Measurements from ENCODE around the gene DKKL1. TPM values are rescaled to one million over a fixed set of nuclear protein-coding genes. Genes with fewer than 3 reads are reported as not detected.

Gene DKKL1
- total RNA-seq, 2 donors from 2014 or later = not detected

- DNase-seq (ENCODE audit: low spot score) = no peak
- intact Hi-C loops (cut with DNase I) = no loop called here
Observed at GRCh38 chr19:49415102-49415809, 51.6 kb downstream of the DKKL1 start.

GRCh38 chr19:49415810-49416200, 52.1 kb downstream of the DKKL1 start:
- DNase-seq (ENCODE audit: low spot score) = no peak
- intact Hi-C loops (cut with DNase I) = no loop called here

- no peak for DNase-seq (ENCODE audit: low spot score)
- intact Hi-C loops (cut with DNase I) = no loop called here
Observed at GRCh38 chr19:49417088-49417487, 53.4 kb downstream of the DKKL1 start.

- no peak for DNase-seq (ENCODE audit: low spot score)
Observed at GRCh38 chr19:49418511-49418910, 54.8 kb downstream of the DKKL1 start.

GRCh38 chr19:49419173-49419572, 55.5 kb downstream of the DKKL1 start:
- no peak for DNase-seq (ENCODE audit: low spot score)
- intact Hi-C loops (cut with DNase I) = no loop called here

More at GRCh38 chr19:49418511-49418910, 54.8 kb downstream of the DKKL1 start:
- intact Hi-C loops (cut with DNase I) = no loop called here

- intact Hi-C loops (cut with DNase I) = no loop called here
- DNase-seq (ENCODE audit: low spot score) = no peak
Observed at GRCh38 chr19:49420227-49420626, 56.5 kb downstream of the DKKL1 start.

GRCh38 chr19:49421039-49421877, 57.6 kb downstream of the DKKL1 start:
- DNase-seq (ENCODE audit: low spot score) = peak; percentile 85
- intact Hi-C loops (cut with DNase I) = no loop called here

- DNase-seq (ENCODE audit: low spot score) = no peak
- intact Hi-C loops (cut with DNase I) = no loop called here
Observed at GRCh38 chr19:49421878-49422202, 58.2 kb downstream of the DKKL1 start.

GRCh38 chr19:49422407-49423070, 58.9 kb downstream of the DKKL1 start:
- no peak for DNase-seq (ENCODE audit: low spot score)
- intact Hi-C loops (cut with DNase I) = no loop called here

- no peak for DNase-seq (ENCODE audit: low spot score)
- intact Hi-C loops (cut with DNase I) = no loop called here
Observed at GRCh38 chr19:49423071-49423984, 59.7 kb downstream of the DKKL1 start, which contains the start of gene PTH2. TSS of gene PTH2 (minus strand) at chr19:49423441. CDS start at chr19:49423339, 102 bp downstream.

GRCh38 chr19:49423985-49424303, 60.3 kb downstream of the DKKL1 start:
- intact Hi-C loops (cut with DNase I) = no loop called here
- DNase-seq (ENCODE audit: low spot score) = no peak

Other genes with a start within 250 kb of the DKKL1 start
- gene LIN7B, start 249.5 kb upstream of the DKKL1 start, total RNA-seq = 1 to 10 TPM; 9.0 to 9.3 TPM
- gene C19orf73, start 244.7 kb upstream of the DKKL1 start, total RNA-seq = under 1 TPM in 1 of 2 donors, not detected in 1; 0.81 TPM
- 1 to 10 TPM; 3.6 to 4.9 TPM for gene PPFIA3, start 244.3 kb upstream of the DKKL1 start, total RNA-seq
- 1 to 10 TPM; 1.1 to 2.4 TPM for gene HRC, start 208.5 kb upstream of the DKKL1 start, total RNA-seq
- 10 to 100 TPM; 20.5 to 36.0 TPM for gene TRPM4, start 206.1 kb upstream of the DKKL1 start, total RNA-seq
- gene SLC6A16, start 38.7 kb upstream of the DKKL1 start, total RNA-seq = 1 to 10 TPM; 1.7 to 2.6 TPM
- 10 to 100 TPM; 11.5 to 19.6 TPM for gene CD37, start 28.5 kb upstream of the DKKL1 start, total RNA-seq
- gene TEAD2, start 1.5 kb upstream of the DKKL1 start, total RNA-seq = 10 to 100 TPM; 31.0 to 32.4 TPM
- not detected for gene KASH5, start 24.4 kb downstream of the DKKL1 start, total RNA-seq
- not detected for gene PTH2, start 59.6 kb downstream of the DKKL1 start, total RNA-seq
- not detected for gene GFY, start 61.5 kb downstream of the DKKL1 start, total RNA-seq
- 1 to 10 TPM; 1.5 to 2.8 TPM for gene SLC17A7, start 77.7 kb downstream of the DKKL1 start, total RNA-seq
- 10 to 100 TPM; 34.4 to 36.6 TPM for gene PIH1D1, start 87.9 kb downstream of the DKKL1 start, total RNA-seq
- gene ALDH16A1, start 89.3 kb downstream of the DKKL1 start, total RNA-seq = 10 to 100 TPM; 17.3 to 24.2 TPM
- gene FLT3LG, start 110.3 kb downstream of the DKKL1 start, total RNA-seq = 10 to 100 TPM in 1 of 2 donors, 1 to 10 TPM in 1; 7.3 to 12.0 TPM
- 1,000 to 10,000 TPM; 1,658 to 1,769 TPM for gene RPL13A, start 123.7 kb downstream of the DKKL1 start, total RNA-seq
- 1,000 to 10,000 TPM; 1,242 to 1,344 TPM for gene RPS11, start 132.6 kb downstream of the DKKL1 start, total RNA-seq
- 100 to 1,000 TPM; 192 to 304 TPM for gene FCGRT, start 148.8 kb downstream of the DKKL1 start, total RNA-seq
- gene RCN3, start 164.1 kb downstream of the DKKL1 start, total RNA-seq = 100 to 1,000 TPM in 1 of 2 donors, 10 to 100 TPM in 1; 94.0 to 128 TPM
- 10 to 100 TPM; 35.8 to 36.0 TPM for gene NOSIP, start 216.7 kb downstream of the DKKL1 start, total RNA-seq
- under 1 TPM; 0.46 to 0.52 TPM for gene PRRG2, start 217.4 kb downstream of the DKKL1 start, total RNA-seq
- gene PRR12, start 227.3 kb downstream of the DKKL1 start, total RNA-seq = 10 to 100 TPM; 18.8 to 21.7 TPM